Erythroblast (primary cell): ENCODE data around the gene TTC21B.

Experiments used
- GATA1 ChIP-seq: IDR thresholded peaks from 2 replicates; pipeline ENCODE4 v1.6.1; 2011; ENCODE audit warnings: low read depth, mild to moderate bottlenecking, control low read depth, low read length, moderate library complexity
- POLR2A ChIP-seq: IDR thresholded peaks from 2 replicates; pipeline ENCODE4 v1.6.1; 2011; ENCODE audit warnings: mild to moderate bottlenecking, low read length

GRCh38 chr2:165913636-165914035 is 39.9 kb downstream of the TTC21B start:
- TF ChIP-seq POLR2A (no peak), GATA1 (no peak)
